ENCODE results near the gene CPNE4. TPM values are rescaled to one million over a fixed set of nuclear protein-coding genes. Genes with fewer than 3 reads are reported as not detected.

The CPNE4 gene
- total and polyA plus RNA-seq, 8 donors, result 0.15 to 8.9 (median 1.7) TPM

- TF ChIP-seq POLR2A (IDR thresholded peaks at IDR 0.05) (no peak), CTCF (IDR thresholded peaks at IDR 0.05) (no peak), EP300 (IDR thresholded peaks at IDR 0.05) (no peak), POLR2AphosphoS5 (IDR thresholded peaks at IDR 0.05) (no peak)
These were observed 74.5 kb downstream of the CPNE4 start for GRCh38 chr3:131960324-131960723.

GRCh38 chr3:131957980-131958379, 76.8 kb downstream of the CPNE4 start:
- intact Hi-C loops (cut with DNase I; ENCODE audit: low total_unique reads), result no loop called here
- Histone ChIP-seq H3K27ac (no peak overlapping the region), H3K4me3 (no peak overlapping the region), H3K27me3 (peaks cover 0 to 5% (median 0%) of the 10 kb centered on the region in 3 donors), H3K9me3 (no peaks in the 10 kb centered on the region), H3K36me3 (no peaks in the 10 kb centered on the region), H3K4me1 (peaks cover 0 to 10% (median 0%) of the 10 kb centered on the region in 4 donors)
- DNase-seq, result no peak
- 49 to 78% (median 67%) methylated on average over 1 of the region's 1 CpG for WGBS, 5 donors
- TF ChIP-seq POLR2AphosphoS5 (IDR thresholded peaks at IDR 0.05) (no peak), CTCF (IDR thresholded peaks at IDR 0.05) (no peak), EP300 (IDR thresholded peaks at IDR 0.05) (no peak), POLR2A (IDR thresholded peaks at IDR 0.05) (no peak)

More at GRCh38 chr3:131960324-131960723, 74.5 kb downstream of the CPNE4 start:
- Histone ChIP-seq H3K4me3 (no peak overlapping the region), H3K9me3 (peaks cover 0 to 4% (median 0%) of the 10 kb centered on the region in 4 donors), H3K27ac (no peak overlapping the region), H3K27me3 (peaks cover 0 to 7% (median 0%) of the 10 kb centered on the region in 3 donors), H3K4me1 (peaks cover 0 to 10% (median 0%) of the 10 kb centered on the region in 4 donors), H3K36me3 (no peaks in the 10 kb centered on the region)
- intact Hi-C loops (cut with DNase I; ENCODE audit: low total_unique reads), result no loop called here
- DNase-seq, result peak in 1 of 2 donors; percentile 30
- 5 to 29% (median 21%) methylated on average over 1 of the region's 1 CpG for WGBS, 5 donors

GRCh38 chr3:131957511-131957910, 77.3 kb downstream of the CPNE4 start:
- Histone ChIP-seq H3K27me3 (peaks cover 0 to under 1% (median 0%) of the 10 kb centered on the region in 3 donors), H3K36me3 (no peaks in the 10 kb centered on the region), H3K9me3 (no peaks in the 10 kb centered on the region), H3K4me3 (no peak overlapping the region), H3K4me1 (peaks cover 0 to 10% (median 0%) of the 10 kb centered on the region in 4 donors), H3K27ac (no peak overlapping the region)
- intact Hi-C loops (cut with DNase I; ENCODE audit: low total_unique reads), result no loop called here
- DNase-seq, result no peak
- TF ChIP-seq POLR2A (IDR thresholded peaks at IDR 0.05), result no peak
- no peak for TF ChIP-seq EP300 (IDR thresholded peaks at IDR 0.05)
- no peak for TF ChIP-seq POLR2AphosphoS5 (IDR thresholded peaks at IDR 0.05)
- no peak for TF ChIP-seq CTCF (IDR thresholded peaks at IDR 0.05)
- WGBS, 5 donors, result 67 to 77% (median 72%) methylated on average over 5 of the region's 5 CpGs

GRCh38 chr3:131948806-131949205, 86.0 kb downstream of the CPNE4 start:
- Histone ChIP-seq H3K36me3 (no peaks in the 10 kb centered on the region), H3K4me3 (no peak overlapping the region), H3K4me1 (no peaks in the 10 kb centered on the region), H3K27ac (no peak overlapping the region), H3K9me3 (no peaks in the 10 kb centered on the region), H3K27me3 (no peaks in the 10 kb centered on the region)
- intact Hi-C loops (cut with DNase I; ENCODE audit: low total_unique reads), result no loop called here
- no peak for DNase-seq
- TF ChIP-seq EP300 (IDR thresholded peaks at IDR 0.05), result no peak
- no peak for TF ChIP-seq POLR2AphosphoS5 (IDR thresholded peaks at IDR 0.05)
- TF ChIP-seq CTCF (IDR thresholded peaks at IDR 0.05), result no peak
- TF ChIP-seq POLR2A (IDR thresholded peaks at IDR 0.05), result no peak
- 31 to 65% (median 39%) methylated on average over 1 of the region's 1 CpG for WGBS, 5 donors

All from stomach (tissue), 9 donors.